HEK293 (cell line): ENCODE results near the gene RPS21.

Experiments
- GLI2 ChIP-seq: fragments of 450-650 bp; formaldehyde crosslinking; IDR thresholded peaks from 2 replicates; pipeline ENCODE4; 2017; ENCODE audit warnings: missing biosample characterization, missing genetic modification characterization, low read depth, borderline replicate concordance
- HOXD13 ChIP-seq: sonication (generic); formaldehyde crosslinking; IDR thresholded peaks from 2 replicates; pipeline ENCODE4 v1.8.0; 2022; ENCODE audit warnings: missing genetic modification reagents, borderline replicate concordance
- KLF10 ChIP-seq: fragments of 450-650 bp; IDR thresholded peaks from 2 replicates; pipeline ENCODE4 v1.5.1; 2018; ENCODE audit warnings: missing biosample characterization, mild to moderate bottlenecking, missing genetic modification characterization
- SP7 ChIP-seq: fragments of 450-650 bp; formaldehyde crosslinking; IDR thresholded peaks from 2 replicates; pipeline ENCODE4 v1.5.1; 2016; ENCODE audit warnings: missing biosample characterization, missing genetic modification characterization
- ZBTB20 ChIP-seq: fragments of 450-650 bp; formaldehyde crosslinking; IDR thresholded peaks from 2 replicates; pipeline ENCODE4 v1.5.1; 2016; ENCODE audit warnings: missing biosample characterization, missing genetic modification characterization
- ZFP3 ChIP-seq: fragments of 450-650 bp; formaldehyde crosslinking; IDR thresholded peaks from 2 replicates; pipeline ENCODE4 v1.5.1; 2016; ENCODE audit warnings: low read depth, missing biosample characterization, missing genetic modification characterization
- ZFP41 ChIP-seq: fragments of 450-650 bp; formaldehyde crosslinking; IDR thresholded peaks from 2 replicates; pipeline ENCODE4 v1.5.1; 2016; ENCODE audit warnings: missing biosample characterization, missing genetic modification characterization, borderline replicate concordance
- ZNF112 ChIP-seq: fragments of 450-650 bp; formaldehyde crosslinking; IDR thresholded peaks from 2 replicates; pipeline ENCODE4 v1.5.0; 2017; ENCODE audit warnings: missing biosample characterization, missing genetic modification characterization
- ZNF221 ChIP-seq: fragments of 450-650 bp; formaldehyde crosslinking; IDR thresholded peaks from 2 replicates; pipeline ENCODE4 v1.5.1; 2017; ENCODE audit warnings: missing biosample characterization, missing genetic modification characterization, borderline replicate concordance
- ZNF24 ChIP-seq: fragments of 450-650 bp; formaldehyde crosslinking; IDR thresholded peaks from 2 replicates; pipeline ENCODE4 v1.5.1; 2016; ENCODE audit warnings: missing biosample characterization, missing genetic modification characterization
- ZNF341 ChIP-seq: fragments of 450-650 bp; formaldehyde crosslinking; IDR thresholded peaks from 2 replicates; pipeline ENCODE4; 2016; ENCODE audit warnings: low read depth, missing biosample characterization, missing genetic modification characterization
- ZNF350 ChIP-seq: fragments of 450-650 bp; formaldehyde crosslinking; IDR thresholded peaks from 2 replicates; pipeline ENCODE4 v1.5.0; 2017; ENCODE audit warnings: missing biosample characterization, mild to moderate bottlenecking, missing genetic modification characterization
- ZNF366 ChIP-seq: fragments of 450-650 bp; formaldehyde crosslinking; conservative IDR thresholded peaks from 2 replicates; pipeline ENCODE4 v1.5.1; 2016; ENCODE audit warnings: missing biosample characterization, missing genetic modification characterization
- ZNF394 ChIP-seq: fragments of 450-650 bp; formaldehyde crosslinking; IDR thresholded peaks from 2 replicates; pipeline ENCODE4 v1.5.1; 2016; ENCODE audit warnings: missing biosample characterization, missing genetic modification characterization, mild to moderate bottlenecking, moderate library complexity, borderline replicate concordance
- ZNF416 ChIP-seq: fragments of 450-650 bp; formaldehyde crosslinking; IDR thresholded peaks from 2 replicates; pipeline ENCODE4 v1.5.1; 2016; ENCODE audit warnings: missing biosample characterization, missing genetic modification characterization
- ZNF426 ChIP-seq: fragments of 450-650 bp; formaldehyde crosslinking; IDR thresholded peaks from 2 replicates; pipeline ENCODE4 v1.5.1; 2017; ENCODE audit warnings: missing biosample characterization, missing genetic modification characterization, mild to moderate bottlenecking, inconsistent platforms, moderate library complexity
- ZNF510 ChIP-seq: fragments of 450-650 bp; formaldehyde crosslinking; IDR thresholded peaks from 2 replicates; pipeline ENCODE4 v1.5.1; 2018; ENCODE audit warnings: mild to moderate bottlenecking, missing genetic modification characterization, missing biosample characterization; ENCODE audit not compliant: insufficient replicate concordance
- ZNF521 ChIP-seq: fragments of 450-650 bp; formaldehyde crosslinking; IDR thresholded peaks from 2 replicates; pipeline ENCODE4 v1.5.1; 2017; ENCODE audit warnings: missing biosample characterization, mild to moderate bottlenecking, missing genetic modification characterization
- ZNF560 ChIP-seq: fragments of 450-650 bp; formaldehyde crosslinking; IDR thresholded peaks from 2 replicates; pipeline ENCODE4 v1.5.1; 2017; ENCODE audit warnings: missing biosample characterization, missing genetic modification characterization, borderline replicate concordance
- ZNF624 ChIP-seq: fragments of 450-650 bp; formaldehyde crosslinking; IDR thresholded peaks from 2 replicates; pipeline ENCODE4 v1.5.1; 2017; ENCODE audit warnings: missing biosample characterization, missing genetic modification characterization
- ZNF626 ChIP-seq: fragments of 450-650 bp; sonication (Bioruptor Pico); formaldehyde crosslinking; IDR thresholded peaks from 2 replicates; pipeline ENCODE4 v1.5.1; 2018; ENCODE audit warnings: missing biosample characterization, missing genetic modification characterization, inconsistent platforms
- ZNF791 ChIP-seq: fragments of 450-650 bp; formaldehyde crosslinking; IDR thresholded peaks from 2 replicates; pipeline ENCODE4 v1.5.1; 2016; ENCODE audit warnings: missing biosample characterization, missing genetic modification characterization
- ZNF830 ChIP-seq: fragments of 450-650 bp; IDR thresholded peaks from 2 replicates; pipeline ENCODE4 v1.5.0; 2018; ENCODE audit warnings: missing biosample characterization, missing genetic modification characterization, low read depth, mild to moderate bottlenecking, moderate library complexity
- ZSCAN16 ChIP-seq: fragments of 450-650 bp; formaldehyde crosslinking; IDR thresholded peaks from 2 replicates; pipeline ENCODE4 v1.5.1; 2016; ENCODE audit warnings: missing biosample characterization, missing genetic modification characterization
- TF ChIP-seq, protein P1 (sequence below): fragments of 450-650 bp; formaldehyde crosslinking; IDR thresholded peaks from 2 replicates; pipeline ENCODE4 v1.5.1; 2016; ENCODE audit warnings: missing biosample characterization, missing genetic modification characterization
- TF ChIP-seq, protein P2 (sequence below): fragments of 450-650 bp; formaldehyde crosslinking; IDR thresholded peaks from 2 replicates; pipeline ENCODE4 v1.5.1; 2016; ENCODE audit warnings: missing biosample characterization, missing genetic modification characterization
- TF ChIP-seq, protein P3 (sequence below): fragments of 450-650 bp; formaldehyde crosslinking; IDR thresholded peaks from 2 replicates; pipeline ENCODE4 v1.5.0; 2017; ENCODE audit warnings: missing biosample characterization, missing genetic modification characterization, borderline replicate concordance
- TF ChIP-seq, protein P4 (sequence below): fragments of 450-650 bp; formaldehyde crosslinking; IDR thresholded peaks from 2 replicates; pipeline ENCODE4 v1.5.1; 2016; ENCODE audit warnings: missing biosample characterization, missing genetic modification characterization
- TF ChIP-seq, protein P5 (sequence below): fragments of 450-650 bp; formaldehyde crosslinking; IDR thresholded peaks from 2 replicates; pipeline ENCODE4 v1.5.1; 2017; ENCODE audit warnings: missing biosample characterization, missing genetic modification characterization
- TF ChIP-seq, protein P6 (sequence below): fragments of 450-650 bp; formaldehyde crosslinking; IDR thresholded peaks from 2 replicates; pipeline ENCODE4 v1.5.1; 2016; ENCODE audit warnings: missing biosample characterization, missing genetic modification characterization

RPS21 gene

DNA sequence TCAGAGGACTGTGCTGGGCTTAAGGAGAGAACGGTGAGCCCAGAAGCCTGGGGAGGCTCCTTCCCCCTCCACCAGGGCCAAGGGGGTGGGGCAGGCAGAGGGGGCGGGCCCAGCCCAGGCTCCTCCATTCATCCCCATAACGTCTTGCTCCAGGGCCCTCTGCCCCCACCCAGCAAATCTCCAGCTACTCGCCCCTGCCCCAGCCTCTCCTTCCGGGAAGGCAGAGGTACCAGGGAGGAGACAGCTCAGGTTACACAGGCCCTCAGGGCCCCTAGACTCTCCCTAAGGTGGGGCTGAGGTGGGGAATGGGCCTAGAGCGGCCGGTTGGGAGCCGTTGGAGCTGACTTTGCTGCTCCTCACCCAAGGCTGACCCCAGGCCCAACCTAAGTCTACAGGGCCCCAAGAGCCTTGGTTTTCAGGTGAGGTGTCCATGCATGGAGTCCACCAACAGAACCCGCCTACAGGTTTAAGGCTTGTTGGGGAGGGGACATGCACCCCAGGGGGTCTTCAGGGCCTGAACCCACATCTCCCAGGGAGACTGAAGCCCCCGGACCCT is 21.0 kb upstream of the RPS21 start (continued):
- TF ChIP-seq GLI2, result no peak
- TF ChIP-seq ZNF366 (tag by site-specific recombination), result no peak
- TF ChIP-seq, protein P1, sequence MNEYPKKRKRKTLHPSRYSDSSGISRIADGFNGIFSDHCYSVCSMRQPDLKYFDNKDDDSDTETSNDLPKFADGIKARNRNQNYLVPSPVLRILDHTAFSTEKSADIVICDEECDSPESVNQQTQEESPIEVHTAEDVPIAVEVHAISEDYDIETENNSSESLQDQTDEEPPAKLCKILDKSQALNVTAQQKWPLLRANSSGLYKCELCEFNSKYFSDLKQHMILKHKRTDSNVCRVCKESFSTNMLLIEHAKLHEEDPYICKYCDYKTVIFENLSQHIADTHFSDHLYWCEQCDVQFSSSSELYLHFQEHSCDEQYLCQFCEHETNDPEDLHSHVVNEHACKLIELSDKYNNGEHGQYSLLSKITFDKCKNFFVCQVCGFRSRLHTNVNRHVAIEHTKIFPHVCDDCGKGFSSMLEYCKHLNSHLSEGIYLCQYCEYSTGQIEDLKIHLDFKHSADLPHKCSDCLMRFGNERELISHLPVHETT (tag by site-specific recombination), result 0 out of 2 replicates have a peak, but pooled peaks have one; percentile 19
- TF ChIP-seq ZFP41 (tag by site-specific recombination), result no peak
- no peak for TF ChIP-seq ZNF112
- TF ChIP-seq ZNF24 (tag by site-specific recombination), result no peak
- peak; percentile 100 for TF ChIP-seq ZNF394 (tag by site-specific recombination)
- TF ChIP-seq ZNF830 (tag by site-specific recombination), result no peak
- TF ChIP-seq KLF10, result no peak
- TF ChIP-seq ZNF426, result no peak
- no peak for TF ChIP-seq ZNF510 (tag by site-specific recombination)
- TF ChIP-seq ZNF221 (tag by site-specific recombination), result no peak
- TF ChIP-seq, protein P2, sequence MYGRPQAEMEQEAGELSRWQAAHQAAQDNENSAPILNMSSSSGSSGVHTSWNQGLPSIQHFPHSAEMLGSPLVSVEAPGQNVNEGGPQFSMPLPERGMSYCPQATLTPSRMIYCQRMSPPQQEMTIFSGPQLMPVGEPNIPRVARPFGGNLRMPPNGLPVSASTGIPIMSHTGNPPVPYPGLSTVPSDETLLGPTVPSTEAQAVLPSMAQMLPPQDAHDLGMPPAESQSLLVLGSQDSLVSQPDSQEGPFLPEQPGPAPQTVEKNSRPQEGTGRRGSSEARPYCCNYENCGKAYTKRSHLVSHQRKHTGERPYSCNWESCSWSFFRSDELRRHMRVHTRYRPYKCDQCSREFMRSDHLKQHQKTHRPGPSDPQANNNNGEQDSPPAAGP (tag by site-specific recombination), result peak; percentile 90
- no peak for TF ChIP-seq ZNF626 (tag by site-specific recombination)
- TF ChIP-seq ZNF341, result no peak
- no peak for TF ChIP-seq ZNF521
- TF ChIP-seq, protein P3, sequence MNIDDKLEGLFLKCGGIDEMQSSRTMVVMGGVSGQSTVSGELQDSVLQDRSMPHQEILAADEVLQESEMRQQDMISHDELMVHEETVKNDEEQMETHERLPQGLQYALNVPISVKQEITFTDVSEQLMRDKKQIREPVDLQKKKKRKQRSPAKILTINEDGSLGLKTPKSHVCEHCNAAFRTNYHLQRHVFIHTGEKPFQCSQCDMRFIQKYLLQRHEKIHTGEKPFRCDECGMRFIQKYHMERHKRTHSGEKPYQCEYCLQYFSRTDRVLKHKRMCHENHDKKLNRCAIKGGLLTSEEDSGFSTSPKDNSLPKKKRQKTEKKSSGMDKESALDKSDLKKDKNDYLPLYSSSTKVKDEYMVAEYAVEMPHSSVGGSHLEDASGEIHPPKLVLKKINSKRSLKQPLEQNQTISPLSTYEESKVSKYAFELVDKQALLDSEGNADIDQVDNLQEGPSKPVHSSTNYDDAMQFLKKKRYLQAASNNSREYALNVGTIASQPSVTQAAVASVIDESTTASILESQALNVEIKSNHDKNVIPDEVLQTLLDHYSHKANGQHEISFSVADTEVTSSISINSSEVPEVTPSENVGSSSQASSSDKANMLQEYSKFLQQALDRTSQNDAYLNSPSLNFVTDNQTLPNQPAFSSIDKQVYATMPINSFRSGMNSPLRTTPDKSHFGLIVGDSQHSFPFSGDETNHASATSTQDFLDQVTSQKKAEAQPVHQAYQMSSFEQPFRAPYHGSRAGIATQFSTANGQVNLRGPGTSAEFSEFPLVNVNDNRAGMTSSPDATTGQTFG (tag by site-specific recombination), result no peak
- TF ChIP-seq, protein P4, sequence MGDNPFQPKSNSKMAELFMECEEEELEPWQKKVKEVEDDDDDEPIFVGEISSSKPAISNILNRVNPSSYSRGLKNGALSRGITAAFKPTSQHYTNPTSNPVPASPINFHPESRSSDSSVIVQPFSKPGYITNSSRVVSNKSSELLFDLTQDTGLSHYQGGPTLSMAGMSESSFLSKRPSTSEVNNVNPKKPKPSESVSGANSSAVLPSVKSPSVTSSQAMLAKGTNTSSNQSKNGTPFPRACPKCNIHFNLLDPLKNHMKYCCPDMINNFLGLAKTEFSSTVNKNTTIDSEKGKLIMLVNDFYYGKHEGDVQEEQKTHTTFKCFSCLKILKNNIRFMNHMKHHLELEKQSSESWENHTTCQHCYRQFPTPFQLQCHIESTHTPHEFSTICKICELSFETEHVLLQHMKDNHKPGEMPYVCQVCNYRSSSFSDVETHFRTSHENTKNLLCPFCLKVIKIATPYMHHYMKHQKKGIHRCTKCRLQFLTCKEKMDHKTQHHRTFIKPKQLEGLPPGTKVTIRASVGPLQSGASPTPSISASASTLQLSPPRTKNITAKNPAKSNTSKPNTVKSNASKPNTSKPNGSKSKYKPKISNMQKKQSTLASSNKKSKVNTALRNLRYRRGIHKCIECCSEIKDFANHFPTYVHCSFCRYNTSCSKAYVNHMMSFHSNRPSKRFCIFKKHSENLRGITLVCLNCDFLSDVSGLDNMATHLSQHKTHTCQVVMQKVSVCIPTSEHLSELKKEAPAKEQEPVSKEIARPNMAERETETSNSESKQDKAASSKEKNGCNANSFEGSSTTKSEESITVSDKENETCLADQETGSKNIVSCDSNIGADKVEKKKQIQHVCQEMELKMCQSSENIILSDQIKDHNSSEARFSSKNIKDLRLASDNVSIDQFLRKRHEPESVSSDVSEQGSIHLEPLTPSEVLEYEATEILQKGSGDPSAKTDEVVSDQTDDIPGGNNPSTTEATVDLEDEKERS (tag by site-specific recombination), result no peak
- TF ChIP-seq, protein P5, sequence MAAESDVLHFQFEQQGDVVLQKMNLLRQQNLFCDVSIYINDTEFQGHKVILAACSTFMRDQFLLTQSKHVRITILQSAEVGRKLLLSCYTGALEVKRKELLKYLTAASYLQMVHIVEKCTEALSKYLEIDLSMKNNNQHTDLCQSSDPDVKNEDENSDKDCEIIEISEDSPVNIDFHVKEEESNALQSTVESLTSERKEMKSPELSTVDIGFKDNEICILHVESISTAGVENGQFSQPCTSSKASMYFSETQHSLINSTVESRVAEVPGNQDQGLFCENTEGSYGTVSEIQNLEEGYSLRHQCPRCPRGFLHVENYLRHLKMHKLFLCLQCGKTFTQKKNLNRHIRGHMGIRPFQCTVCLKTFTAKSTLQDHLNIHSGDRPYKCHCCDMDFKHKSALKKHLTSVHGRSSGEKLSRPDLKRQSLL (tag by site-specific recombination), result no peak
- no peak for TF ChIP-seq ZNF624
- TF ChIP-seq ZFP3 (tag by site-specific recombination), result no peak
- TF ChIP-seq ZNF416 (tag by site-specific recombination), result no peak
- TF ChIP-seq ZBTB20 (tag by site-specific recombination), result 0 out of 2 replicates have a peak, but pooled peaks have one; percentile 59
- TF ChIP-seq, protein P6, sequence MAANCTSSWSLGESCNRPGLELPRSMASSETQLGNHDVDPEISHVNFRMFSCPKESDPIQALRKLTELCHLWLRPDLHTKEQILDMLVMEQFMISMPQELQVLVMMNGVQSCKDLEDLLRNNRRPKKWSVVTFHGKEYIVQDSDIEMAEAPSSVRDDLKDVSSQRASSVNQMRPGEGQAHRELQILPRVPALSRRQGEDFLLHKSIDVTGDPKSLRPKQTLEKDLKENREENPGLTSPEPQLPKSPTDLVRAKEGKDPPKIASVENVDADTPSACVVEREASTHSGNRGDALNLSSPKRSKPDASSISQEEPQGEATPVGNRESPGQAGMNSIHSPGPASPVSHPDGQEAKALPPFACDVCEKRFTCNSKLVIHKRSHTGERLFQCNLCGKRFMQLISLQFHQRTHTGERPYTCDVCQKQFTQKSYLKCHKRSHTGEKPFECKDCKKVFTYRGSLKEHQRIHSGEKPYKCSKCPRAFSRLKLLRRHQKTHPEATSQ (tag by site-specific recombination), result 0 out of 2 replicates have a peak, but pooled peaks have one; percentile 10
- TF ChIP-seq ZNF350 (tag by site-specific recombination), result no peak
- no peak for TF ChIP-seq ZSCAN16 (tag by site-specific recombination)
- TF ChIP-seq ZNF560 (tag by site-specific recombination), result no peak
- TF ChIP-seq HOXD13 (CRISPR knock-in tag), result no peak
- TF ChIP-seq SP7 (tag by site-specific recombination), result peak; percentile 85
- no peak for TF ChIP-seq ZNF791 (tag by site-specific recombination)
